T-cell (primary cell): ENCODE measurements around the gene CHRNA4. TPM values are rescaled to one million over a fixed set of nuclear protein-coding genes. Genes with fewer than 3 reads are reported as not detected.

Experiments
- ATAC-seq, 4 experiments: fragments of 200-7000 bp in 3 of 4; fragments of 150-1000 bp in 1 of 4; cut with Tn5 transposase; replicated peaks in 1 of 4; 1 replicate in 3 of 4; 2 replicates in 1 of 4; pipeline ENCODE4 v1.10.0; 2021; ENCODE audit warnings: moderate library complexity in 3 of 4, mild to moderate bottlenecking in 2 of 4, moderate number of reproducible peaks in 1 of 4
- CTCF ChIA-PET, 2 donors: fragments of 300-600 bp; sonication (Branson Sonifier 250); formaldehyde crosslinking; loops; one replicate each; lab custom pipeline; 2022; ENCODE audit warnings: antibody characterized with exemption in 2 of 2; lab: Charles Lee
- POLR2A ChIA-PET, 2 donors: fragments of 300-600 bp; sonication (Branson Sonifier 250); formaldehyde crosslinking; loops; one replicate each; lab custom pipeline; 2022; ENCODE audit warnings: antibody characterized with exemption in 2 of 2; lab: Charles Lee
- DNase-seq, 35 experiments: peaks; one replicate each; pipeline versions ENCODE4 v3.0.0 to v3.0.0-alpha.2; 2013 to 2023
- H3K27ac ChIP-seq: one replicate; pipeline ENCODE4 v1.5.1; 2013; ENCODE audit warnings: low read length
- H3K27me3 ChIP-seq, 2 experiments: replicated peaks in 1 of 2; 1 replicate in 1 of 2; 2 replicates in 1 of 2; pipeline versions ENCODE4 v1.6.1 to v1.7.0; 2013; ENCODE audit warnings: low read length in 1 of 2, mixed read lengths in 1 of 2; ENCODE audit not compliant: control insufficient read depth in 2 of 2, insufficient read depth in 2 of 2; ENCODE audit errors: extremely low read depth in 1 of 2
- H3K36me3 ChIP-seq, 2 donors: 1 replicate in 1 of 2; 2 replicates in 1 of 2; pipeline versions ENCODE4 v1.6.1 to v1.7.0; 2013; ENCODE audit warnings: low read length in 1 of 2; ENCODE audit not compliant: control insufficient read depth in 2 of 2, insufficient read depth in 1 of 2; ENCODE audit errors: extremely low read depth in 1 of 2
- H3K4me1 ChIP-seq, 2 experiments: 1 replicate in 1 of 2; 2 replicates in 1 of 2; pipeline versions ENCODE4 v1.6.1 to v1.7.0; 2013; ENCODE audit warnings: low read length in 2 of 2, mixed read lengths in 1 of 2; ENCODE audit not compliant: insufficient read depth in 2 of 2, control insufficient read depth in 1 of 2; ENCODE audit errors: extremely low read depth in 1 of 2
- H3K4me3 ChIP-seq, 2 donors: 1 replicate in 1 of 2; 2 replicates in 1 of 2; pipeline versions ENCODE4 v1.5.1 to v1.7.0; 2013; ENCODE audit warnings: mild to moderate bottlenecking in 2 of 2, low read length in 1 of 2, moderate library complexity in 1 of 2; ENCODE audit not compliant: control insufficient read depth in 1 of 2; ENCODE audit errors: extremely low read depth in 1 of 2
- H3K9me3 ChIP-seq: 2 replicates; pipeline ENCODE4 v1.7.0; 2013
- H3K27ac Mint-ChIP-seq, 2 donors: one replicate each; pipeline ENCODE4 v1.8.0; 2020 to 2021; ENCODE audit warnings: mild to moderate bottlenecking in 2 of 2, mixed read lengths in 2 of 2
- H3K27me3 Mint-ChIP-seq, 2 donors: one replicate each; pipeline ENCODE4 v1.8.0; 2021 to 2022; ENCODE audit warnings: mixed read lengths in 2 of 2
- H3K36me3 Mint-ChIP-seq: one replicate; pipeline ENCODE4 v1.8.0; 2021; ENCODE audit warnings: mixed read lengths
- H3K4me1 Mint-ChIP-seq, 3 donors: one replicate each; pipeline ENCODE4 v1.8.0; 2020 to 2022; ENCODE audit warnings: mixed read lengths in 3 of 3, mild to moderate bottlenecking in 1 of 3
- H3K4me3 Mint-ChIP-seq, 3 donors: one replicate each; pipeline ENCODE4 v1.8.0; 2020 to 2022; ENCODE audit warnings: mild to moderate bottlenecking in 3 of 3, mixed read lengths in 3 of 3, moderate library complexity in 3 of 3
- H3K9me3 Mint-ChIP-seq, 3 donors: one replicate each; pipeline ENCODE4 v1.8.0; 2020 to 2022; ENCODE audit warnings: mixed read lengths in 3 of 3
- WGBS: methylation state at CpG from one replicate; pipeline ENCODE4 v1.1.5; 2013; ENCODE audit warnings: missing lambda C conversion rate; ENCODE audit not compliant: insufficient coverage; 5-methylcytosine and 5-hydroxymethylcytosine counted together
- total RNA-seq, 35 experiments: library from RNA in 6 of 35; stranded (reverse) in 6 of 35; fragments of 120-200 nt in 1 of 35; gene quantifications; one replicate each; pipeline versions ENCODE4 v1.2.1 to v1.2.4 and lab custom pipeline; 2013 to 2026

Gene CHRNA4
- total RNA-seq, 5 donors from 2014 or later (not counting 1 experiment from before 2014, with no cell fraction given) = not detected

GRCh38 chr20:63350196-63350595 lies 11.0 kb downstream of the CHRNA4 start:
- Mint-ChIP-seq H3K4me3 (no peak overlapping the region), H3K9me3 (peaks cover 0 to 4% (median 3%) of the 10 kb centered on the region in 3 donors), H3K4me1 (no peaks in the 10 kb centered on the region), H3K27ac (no peak overlapping the region), H3K27me3 (peaks cover 0 to 3% of the 10 kb centered on the region in 2 donors), H3K36me3 (no peaks in the 10 kb centered on the region)
- ChIA-PET CTCF (no interaction called here), POLR2A (no interaction called here)
- 97% methylated on average over 32 of the region's 33 CpGs for WGBS
- ATAC-seq (no peak), DNase-seq (no peak)
- no peaks in the 10 kb centered on the region for H3K36me3 ChIP-seq
- H3K27me3 ChIP-seq = peaks cover 0 to 32% of the 10 kb centered on the region in 2 experiments
- no peaks in the 10 kb centered on the region for H3K4me1 ChIP-seq
- H3K4me3 ChIP-seq = no peak overlapping the region
- no peak overlapping the region for H3K27ac ChIP-seq
- no peaks in the 10 kb centered on the region for H3K9me3 ChIP-seq

- CTCF ChIA-PET = no interaction called here
- Mint-ChIP-seq H3K4me1 (no peaks in the 10 kb centered on the region), H3K4me3 (no peak overlapping the region), H3K27me3 (peaks cover 0 to 2% of the 10 kb centered on the region in 2 donors), H3K36me3 (no peaks in the 10 kb centered on the region), H3K27ac (no peak overlapping the region), H3K9me3 (peaks cover 0 to 4% (median 3%) of the 10 kb centered on the region in 3 donors)
- Histone ChIP-seq H3K27me3 (peaks cover 0 to 32% of the 10 kb centered on the region in 2 experiments), H3K9me3 (no peaks in the 10 kb centered on the region), H3K4me1 (no peaks in the 10 kb centered on the region), H3K27ac (no peak overlapping the region), H3K4me3 (no peak overlapping the region), H3K36me3 (no peaks in the 10 kb centered on the region)
- DNase-seq (no peak), ATAC-seq (no peak)
- 96% methylated on average over 28 of the region's 29 CpGs for WGBS
- POLR2A ChIA-PET = no interaction called here
These were observed 11.6 kb downstream of the CHRNA4 start for GRCh38 chr20:63349516-63349895.

GRCh38 chr20:63348828-63349515 lies 12.2 kb downstream of the CHRNA4 start:
- Mint-ChIP-seq H3K4me1 (no peaks in the 10 kb centered on the region), H3K36me3 (no peaks in the 10 kb centered on the region), H3K27me3 (peaks cover 1 to 4% of the 10 kb centered on the region in 2 donors), H3K9me3 (peaks cover 0 to 4% (median 3%) of the 10 kb centered on the region in 3 donors), H3K27ac (no peak overlapping the region), H3K4me3 (no peak overlapping the region)
- no peak for ATAC-seq
- no peak overlapping the region for H3K27ac ChIP-seq
- no peak overlapping the region for H3K4me3 ChIP-seq
- H3K4me1 ChIP-seq = no peaks in the 10 kb centered on the region
- H3K27me3 ChIP-seq = peaks cover 0 to 29% of the 10 kb centered on the region in 2 experiments
- no peaks in the 10 kb centered on the region for H3K9me3 ChIP-seq
- H3K36me3 ChIP-seq = no peaks in the 10 kb centered on the region
- ChIA-PET POLR2A (no interaction called here), CTCF (no interaction called here)
- 85% methylated on average over 27 of the region's 29 CpGs for WGBS
- DNase-seq = no peak

GRCh38 chr20:63347950-63348827 lies 13.0 kb downstream of the CHRNA4 start:
- 85% methylated on average over 45 of the region's 46 CpGs for WGBS
- Histone ChIP-seq H3K4me1 (no peaks in the 10 kb centered on the region), H3K4me3 (no peak overlapping the region), H3K36me3 (no peaks in the 10 kb centered on the region), H3K9me3 (no peaks in the 10 kb centered on the region), H3K27me3 (peaks cover 0 to 34% of the 10 kb centered on the region in 2 experiments), H3K27ac (no peak overlapping the region)
- no peak overlapping the region for H3K27ac Mint-ChIP-seq
- no peak for DNase-seq
- ChIA-PET POLR2A (no interaction called here), CTCF (no interaction called here)
- no peaks in the 10 kb centered on the region for H3K36me3 Mint-ChIP-seq
- peaks cover 0 to 4% (median 3%) of the 10 kb centered on the region in 3 donors for H3K9me3 Mint-ChIP-seq
- H3K27me3 Mint-ChIP-seq = peaks cover 4 to 8% of the 10 kb centered on the region in 2 donors
- H3K4me1 Mint-ChIP-seq = no peaks in the 10 kb centered on the region
- H3K4me3 Mint-ChIP-seq = no peak overlapping the region
- ATAC-seq = no peak

DNA sequence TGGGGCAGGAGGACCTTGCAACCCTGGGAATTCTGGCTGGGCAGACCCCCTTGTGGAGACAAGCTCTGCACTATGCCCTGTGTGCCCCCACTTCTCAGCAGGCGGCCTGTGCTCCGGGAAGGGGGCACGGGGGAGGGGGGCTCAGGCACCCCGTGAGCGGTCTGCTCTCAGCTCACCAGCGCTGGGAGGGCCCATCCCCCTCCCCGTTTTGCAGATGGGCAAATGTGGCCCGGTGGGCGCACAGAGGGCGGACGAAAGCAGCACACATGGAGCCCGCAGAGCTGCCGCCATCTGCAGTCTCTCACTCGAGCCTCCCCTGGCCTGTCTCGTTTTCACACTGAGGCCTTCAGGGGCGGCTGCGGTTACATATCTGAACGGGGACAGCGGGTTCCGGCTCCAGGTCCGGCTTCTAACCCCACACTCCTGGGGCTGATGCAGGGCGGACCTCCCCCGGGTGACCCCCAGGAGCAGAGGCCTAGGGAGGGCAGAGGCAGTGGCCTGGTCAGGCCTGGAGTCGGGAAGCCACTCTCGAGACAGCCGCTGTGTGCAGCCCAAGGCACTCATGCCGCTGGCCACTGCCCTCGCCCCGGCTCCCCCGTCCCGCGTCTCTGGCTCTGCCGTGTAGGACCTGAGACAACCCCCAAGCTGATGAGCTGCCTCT lies 13.9 kb downstream of the CHRNA4 start:
- DNase-seq (no peak), ATAC-seq (no peak)
- WGBS = 79% methylated on average over 26 of the region's 33 CpGs
- H3K9me3 ChIP-seq = no peaks in the 10 kb centered on the region
- H3K4me1 ChIP-seq = no peaks in the 10 kb centered on the region
- H3K9me3 Mint-ChIP-seq = peaks cover 0 to 4% (median 3%) of the 10 kb centered on the region in 3 donors
- H3K36me3 Mint-ChIP-seq = no peaks in the 10 kb centered on the region
- no peaks in the 10 kb centered on the region for H3K36me3 ChIP-seq
- ChIA-PET CTCF (no interaction called here), POLR2A (no interaction called here)
- H3K27ac ChIP-seq = no peak overlapping the region
- peaks cover 4 to 11% of the 10 kb centered on the region in 2 donors for H3K27me3 Mint-ChIP-seq
- no peak overlapping the region for H3K27ac Mint-ChIP-seq
- no peak overlapping the region for H3K4me3 Mint-ChIP-seq
- H3K4me1 Mint-ChIP-seq = no peaks in the 10 kb centered on the region
- H3K4me3 ChIP-seq = no peak overlapping the region
- H3K27me3 ChIP-seq = peaks cover 0 to 32% of the 10 kb centered on the region in 2 experiments
